WI38 (cell line): ENCODE results near the gene IRX1.
A peak's percentile ranks its signal among the peaks of the same experiment; 100 is the strongest.

Experiments
- H3K4me3 ChIP-seq: 2 replicates; pipeline ENCODE4 v1.5.1; 2011; ENCODE audit warnings: low read depth, mild to moderate bottlenecking, control low read depth, low read length
- CTCF ChIP-seq: IDR thresholded peaks from 2 replicates; pipeline ENCODE4 v1.5.1; 2012; ENCODE audit warnings: low read depth, mild to moderate bottlenecking, control low read depth, low read length

Gene IRX1

GRCh38 chr5:3601911-3602782 is 6.5 kb downstream of the IRX1 start:
- H3K4me3 ChIP-seq, result no peak overlapping the region
- no peak for TF ChIP-seq CTCF

GRCh38 chr5:3602785-3603502 is 7.3 kb downstream of the IRX1 start:
- peak; percentile 28; the same call in 1 of the 2 replicates for TF ChIP-seq CTCF

GRCh38 chr5:3604501-3604900 is 8.9 kb downstream of the IRX1 start:
- no peak for TF ChIP-seq CTCF
- H3K4me3 ChIP-seq, result no peak overlapping the region

More at GRCh38 chr5:3602785-3603502, 7.3 kb downstream of the IRX1 start:
- no peak overlapping the region for H3K4me3 ChIP-seq

- H3K4me3 ChIP-seq, result no peak overlapping the region
- no peak for TF ChIP-seq CTCF
These were observed 9.8 kb downstream of the IRX1 start for GRCh38 chr5:3605298-3606010.

- no peak overlapping the region for H3K4me3 ChIP-seq
- TF ChIP-seq CTCF, result no peak
These were observed 10.6 kb downstream of the IRX1 start for GRCh38 chr5:3606121-3606831.

GRCh38 chr5:3607541-3608181 is 12.0 kb downstream of the IRX1 start:
- TF ChIP-seq CTCF, result no peak
- no peak overlapping the region for H3K4me3 ChIP-seq
